ENCODE results near the gene KCMF1. TPM values are rescaled to one million over a fixed set of nuclear protein-coding genes. Genes with fewer than 3 reads are reported as not detected.

Gene KCMF1
- polyA plus RNA-seq, 1 of the 3 experiments (the other 2 are of a cell fraction), result 37.0 TPM

DNA sequence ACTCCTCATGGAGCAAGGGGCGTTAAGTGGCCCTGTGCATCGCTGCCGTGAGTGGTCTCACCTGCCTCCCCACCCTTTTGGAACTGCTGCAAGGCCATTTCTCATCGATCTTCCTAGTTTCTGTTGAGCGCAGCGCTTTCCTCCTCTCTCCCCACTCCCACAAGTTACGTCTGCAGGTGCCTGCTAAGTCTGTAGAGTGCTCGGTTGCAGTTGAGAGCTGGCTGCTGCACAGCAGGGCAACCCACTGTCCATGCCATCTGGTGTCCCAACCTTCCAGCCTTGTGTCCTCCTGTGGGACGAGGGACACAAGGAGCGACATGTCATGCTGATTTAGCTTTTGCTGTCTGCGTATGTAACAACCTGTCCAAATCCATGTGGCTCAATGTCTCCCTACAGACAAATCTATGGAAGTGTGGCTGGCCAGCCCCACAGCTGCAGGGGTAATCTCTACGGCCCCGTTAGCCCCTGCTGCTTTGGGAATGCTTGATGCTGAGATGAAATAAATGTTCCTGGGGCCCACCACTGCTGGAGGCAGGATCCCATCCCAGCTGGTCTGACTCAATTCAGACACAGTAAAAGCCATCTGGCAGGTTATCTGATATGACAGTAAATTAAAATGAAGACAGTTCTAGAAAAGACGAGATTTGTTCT lies 94.1 kb downstream of the KCMF1 start (continued):
- TF ChIP-seq, protein P1, sequence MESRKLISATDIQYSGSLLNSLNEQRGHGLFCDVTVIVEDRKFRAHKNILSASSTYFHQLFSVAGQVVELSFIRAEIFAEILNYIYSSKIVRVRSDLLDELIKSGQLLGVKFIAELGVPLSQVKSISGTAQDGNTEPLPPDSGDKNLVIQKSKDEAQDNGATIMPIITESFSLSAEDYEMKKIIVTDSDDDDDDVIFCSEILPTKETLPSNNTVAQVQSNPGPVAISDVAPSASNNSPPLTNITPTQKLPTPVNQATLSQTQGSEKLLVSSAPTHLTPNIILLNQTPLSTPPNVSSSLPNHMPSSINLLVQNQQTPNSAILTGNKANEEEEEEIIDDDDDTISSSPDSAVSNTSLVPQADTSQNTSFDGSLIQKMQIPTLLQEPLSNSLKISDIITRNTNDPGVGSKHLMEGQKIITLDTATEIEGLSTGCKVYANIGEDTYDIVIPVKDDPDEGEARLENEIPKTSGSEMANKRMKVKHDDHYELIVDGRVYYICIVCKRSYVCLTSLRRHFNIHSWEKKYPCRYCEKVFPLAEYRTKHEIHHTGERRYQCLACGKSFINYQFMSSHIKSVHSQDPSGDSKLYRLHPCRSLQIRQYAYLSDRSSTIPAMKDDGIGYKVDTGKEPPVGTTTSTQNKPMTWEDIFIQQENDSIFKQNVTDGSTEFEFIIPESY (IDR thresholded peaks at IDR 0.05; ENCODE audit: borderline replicate concordance, low read depth), result no peak
- TF ChIP-seq YY1 (IDR thresholded peaks at IDR 0.05; ENCODE audit: low read depth) (no peak), RFX5 (IDR thresholded peaks at IDR 0.05; ENCODE audit: low read length) (no peak), FOSL2 (IDR thresholded peaks at IDR 0.05; ENCODE audit: borderline replicate concordance, low read depth) (no peak), FOXJ3 (CRISPR knock-in tag; IDR thresholded peaks at IDR 0.05) (0 out of 2 replicates have a peak, but pooled peaks have one; percentile 23), GATA2 (CRISPR knock-in tag; IDR thresholded peaks at IDR 0.05) (peak; percentile 74), EZH2phosphoT487 (IDR thresholded peaks at IDR 0.05; ENCODE audit: borderline replicate concordance, low read depth) (no peak), SIN3A (IDR thresholded peaks at IDR 0.05; ENCODE audit: borderline replicate concordance, low read depth, low read length) (no peak)
- TF ChIP-seq, protein P2, sequence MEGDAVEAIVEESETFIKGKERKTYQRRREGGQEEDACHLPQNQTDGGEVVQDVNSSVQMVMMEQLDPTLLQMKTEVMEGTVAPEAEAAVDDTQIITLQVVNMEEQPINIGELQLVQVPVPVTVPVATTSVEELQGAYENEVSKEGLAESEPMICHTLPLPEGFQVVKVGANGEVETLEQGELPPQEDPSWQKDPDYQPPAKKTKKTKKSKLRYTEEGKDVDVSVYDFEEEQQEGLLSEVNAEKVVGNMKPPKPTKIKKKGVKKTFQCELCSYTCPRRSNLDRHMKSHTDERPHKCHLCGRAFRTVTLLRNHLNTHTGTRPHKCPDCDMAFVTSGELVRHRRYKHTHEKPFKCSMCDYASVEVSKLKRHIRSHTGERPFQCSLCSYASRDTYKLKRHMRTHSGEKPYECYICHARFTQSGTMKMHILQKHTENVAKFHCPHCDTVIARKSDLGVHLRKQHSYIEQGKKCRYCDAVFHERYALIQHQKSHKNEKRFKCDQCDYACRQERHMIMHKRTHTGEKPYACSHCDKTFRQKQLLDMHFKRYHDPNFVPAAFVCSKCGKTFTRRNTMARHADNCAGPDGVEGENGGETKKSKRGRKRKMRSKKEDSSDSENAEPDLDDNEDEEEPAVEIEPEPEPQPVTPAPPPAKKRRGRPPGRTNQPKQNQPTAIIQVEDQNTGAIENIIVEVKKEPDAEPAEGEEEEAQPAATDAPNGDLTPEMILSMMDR (IDR thresholded peaks at IDR 0.05), result no peak
- TF ChIP-seq, protein P3, sequence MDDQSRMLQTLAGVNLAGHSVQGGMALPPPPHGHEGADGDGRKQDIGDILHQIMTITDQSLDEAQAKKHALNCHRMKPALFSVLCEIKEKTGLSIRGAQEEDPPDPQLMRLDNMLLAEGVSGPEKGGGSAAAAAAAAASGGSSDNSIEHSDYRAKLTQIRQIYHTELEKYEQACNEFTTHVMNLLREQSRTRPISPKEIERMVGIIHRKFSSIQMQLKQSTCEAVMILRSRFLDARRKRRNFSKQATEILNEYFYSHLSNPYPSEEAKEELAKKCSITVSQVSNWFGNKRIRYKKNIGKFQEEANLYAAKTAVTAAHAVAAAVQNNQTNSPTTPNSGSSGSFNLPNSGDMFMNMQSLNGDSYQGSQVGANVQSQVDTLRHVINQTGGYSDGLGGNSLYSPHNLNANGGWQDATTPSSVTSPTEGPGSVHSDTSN (IDR thresholded peaks at IDR 0.05), result peak; percentile 17; the same call in 1 of the 2 replicates

DNA sequence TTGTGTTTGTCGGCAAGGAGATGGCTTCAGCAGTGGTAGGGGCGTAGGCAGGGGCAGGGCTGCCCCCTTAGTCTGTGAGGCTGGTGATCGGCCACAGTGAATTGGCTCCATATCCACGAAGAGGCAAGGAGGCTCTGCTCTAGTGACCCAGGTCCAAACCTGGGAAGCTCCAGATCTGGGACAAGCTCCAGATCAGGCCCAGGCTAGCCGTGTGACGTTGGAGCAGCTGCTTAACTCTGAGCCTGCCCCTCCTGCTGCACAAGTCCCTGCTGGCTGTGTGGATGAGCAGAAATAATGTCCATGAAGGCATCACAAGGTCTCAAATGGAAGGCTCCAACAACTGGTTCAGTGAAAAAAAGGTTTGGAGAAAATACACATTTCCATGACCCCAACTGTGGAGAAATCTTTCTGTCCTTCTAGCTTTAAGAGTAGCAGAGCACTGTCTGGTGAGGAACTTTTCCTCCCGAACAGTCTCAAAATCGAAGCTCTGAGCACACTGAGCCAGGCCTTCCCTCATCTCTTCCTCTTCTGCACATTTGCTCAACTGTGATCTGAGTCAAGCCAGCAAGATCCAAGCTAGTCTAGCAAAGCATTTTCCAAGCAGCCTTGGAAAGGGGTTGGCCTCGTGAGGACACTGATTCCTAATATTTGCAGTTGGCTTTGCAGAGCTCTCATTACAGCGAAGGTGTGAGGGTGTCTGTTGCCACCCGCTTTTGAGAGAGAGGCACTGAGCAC lies 95.2 kb downstream of the KCMF1 start:
- no peaks in the 10 kb centered on the region for H3K27me3 ChIP-seq (ENCODE audit: insufficient read depth)
- H3K79me2 ChIP-seq (ENCODE audit: insufficient read depth), result no peaks in the 10 kb centered on the region
- H3K4me3 ChIP-seq (ENCODE audit: low read depth in 2 of 2, low read length in 1 of 2), result no peak overlapping the region
- no peak overlapping the region for H3K4me2 ChIP-seq
- H3K36me3 ChIP-seq (replicated peaks in 1 of 2; ENCODE audit: control insufficient read depth in 1 of 2, insufficient read depth in 2 of 2, low read length in 1 of 2), result no peaks in the 10 kb centered on the region
- ChIA-PET CTCF (interaction anchor here (0.6 to 11.7 kb wide), 71 partner anchors 10 to 480 kb away, joined by 3 to 230 read pairs (median 6); partner anchors contain the start of gene TCF7L1), POLR2A (interaction anchor here (0.6 to 1.1 kb wide), 3 partner anchors 219 to 368 kb away, joined by 3 read pairs; no protein-coding TSS in a partner anchor)
- no peak overlapping the region for H2AFZ ChIP-seq (ENCODE audit: low read depth)
- TF ChIP-seq SIN3A (IDR thresholded peaks at IDR 0.05; ENCODE audit: borderline replicate concordance, low read depth, low read length) (no peak), GABPA (IDR thresholded peaks at IDR 0.05; ENCODE audit: low read depth) (no peak), RFX5 (IDR thresholded peaks at IDR 0.05; ENCODE audit: low read length) (no peak), NRF1 (IDR thresholded peaks at IDR 0.05; ENCODE audit: low read depth, low read length) (no peak), EZH2phosphoT487 (IDR thresholded peaks at IDR 0.05; ENCODE audit: borderline replicate concordance, low read depth) (no peak), FOXM1 (IDR thresholded peaks at IDR 0.05; ENCODE audit: low read depth) (no peak), YY1 (IDR thresholded peaks at IDR 0.05; ENCODE audit: low read depth) (no peak), JUND (IDR thresholded peaks at IDR 0.05) (no peak), FOSL2 (IDR thresholded peaks at IDR 0.05; ENCODE audit: borderline replicate concordance, low read depth) (no peak), POLR2AphosphoS5 (IDR thresholded peaks at IDR 0.05; ENCODE audit: low read depth, low read length) (no peak), RCOR1 (IDR thresholded peaks at IDR 0.05; ENCODE audit: low read length) (no peak), RAD21 (IDR thresholded peaks at IDR 0.05; ENCODE audit: low read length) (no peak), NFIC (IDR thresholded peaks at IDR 0.05; ENCODE audit: borderline replicate concordance) (no peak)
- TF ChIP-seq, protein P4, sequence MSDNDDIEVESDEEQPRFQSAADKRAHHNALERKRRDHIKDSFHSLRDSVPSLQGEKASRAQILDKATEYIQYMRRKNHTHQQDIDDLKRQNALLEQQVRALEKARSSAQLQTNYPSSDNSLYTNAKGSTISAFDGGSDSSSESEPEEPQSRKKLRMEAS (IDR thresholded peaks at IDR 0.05; ENCODE audit: low read depth), result no peak
- TF ChIP-seq, protein P2 (IDR thresholded peaks at IDR 0.05), result no peak
- TF ChIP-seq, protein P5, sequence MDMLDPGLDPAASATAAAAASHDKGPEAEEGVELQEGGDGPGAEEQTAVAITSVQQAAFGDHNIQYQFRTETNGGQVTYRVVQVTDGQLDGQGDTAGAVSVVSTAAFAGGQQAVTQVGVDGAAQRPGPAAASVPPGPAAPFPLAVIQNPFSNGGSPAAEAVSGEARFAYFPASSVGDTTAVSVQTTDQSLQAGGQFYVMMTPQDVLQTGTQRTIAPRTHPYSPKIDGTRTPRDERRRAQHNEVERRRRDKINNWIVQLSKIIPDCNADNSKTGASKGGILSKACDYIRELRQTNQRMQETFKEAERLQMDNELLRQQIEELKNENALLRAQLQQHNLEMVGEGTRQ (IDR thresholded peaks at IDR 0.05; ENCODE audit: borderline replicate concordance, low read depth, low read length), result no peak
- H3K4me1 ChIP-seq (ENCODE audit: control insufficient read depth in 1 of 2, insufficient read depth in 2 of 2, low read depth in 1 of 2, low read length in 1 of 2), result peaks cover 0 to 16% of the 10 kb centered on the region in 2 experiments; a peak in 1 of 4 replicates
- H3F3A ChIP-seq (replicated peaks; ENCODE audit: insufficient read depth), result no peaks in the 10 kb centered on the region
- H4K20me1 ChIP-seq (ENCODE audit: insufficient read depth), result no peaks in the 10 kb centered on the region
- H3K9ac ChIP-seq, result no peak overlapping the region
- 73% methylated on average over 9 of the region's 11 CpGs for WGBS (ENCODE audit: low lambda C conversion rate)
- H3K9me3 ChIP-seq, result no peaks in the 10 kb centered on the region
- no peak for DNase-seq
- H3K27ac ChIP-seq (ENCODE audit: low read depth in 2 of 2, low read length in 1 of 2), result no peak overlapping the region
- H3K9me2 ChIP-seq, result no peaks in the 10 kb centered on the region
